Keratinocyte (primary cell): ENCODE data around the gene CYP4V2.

Experiments used
- CTCF ChIP-seq, 3 experiments: IDR thresholded peaks in 1 of 3; conservative IDR thresholded peaks in 1 of 3; optimal IDR thresholded peaks in 1 of 3; 2 replicates in 2 of 3; 3 replicates in 1 of 3; pipeline versions ENCODE3 to v1.5.1; 2011; ENCODE audit warnings: low read length in 3 of 3, mild to moderate bottlenecking in 3 of 3, moderate library complexity in 2 of 3, control low read depth in 1 of 3, inconsistent platforms in 1 of 3; ENCODE audit not compliant: insufficient read depth in 2 of 3; ENCODE audit errors: extremely low read depth in 1 of 3
- EZH2 ChIP-seq: IDR thresholded peaks from one replicate; pipeline ENCODE4 v1.6.1; 2012; ENCODE audit warnings: inconsistent platforms, mild to moderate bottlenecking, low read length, moderate library complexity

GRCh38 chr4:186159613-186160012 lies 31.8 kb upstream of the CYP4V2 start:
- TF ChIP-seq CTCF (optimal IDR thresholded peaks at IDR 0.05 in 1 of 3, IDR thresholded peaks at IDR 0.05 in 1 of 3, conservative IDR thresholded peaks at IDR 0.05 in 1 of 3; ENCODE audit: extremely low read depth in 1 of 3, insufficient read depth in 2 of 3, low read length in 3 of 3) (no peak), EZH2 (no peak)
